GM23248 (cell line): ENCODE data around the gene KIF18B. TPM values are rescaled to one million over a fixed set of nuclear protein-coding genes. Genes with fewer than 3 reads are reported as not detected.

Experiments used
- DNase-seq: peaks from one replicate; pipeline ENCODE4 v3.0.0-alpha.2; 2015
- H2AFZ ChIP-seq: fragments of 200-600 bp; sonication (generic); 2 replicates; pipeline ENCODE4 v1.6.1; 2016; ENCODE audit warnings: antibody characterized with exemption
- H3F3A ChIP-seq: fragments of 200-600 bp; sonication (generic); 2 replicates; pipeline ENCODE4 v1.6.1; 2016; ENCODE audit warnings: mild to moderate bottlenecking, antibody characterized with exemption, mixed run types; ENCODE audit not compliant: insufficient read depth
- H3K27ac ChIP-seq: fragments of 200-600 bp; sonication (generic); 2 replicates; pipeline ENCODE4 v1.5.1; 2016; ENCODE audit warnings: mild to moderate bottlenecking
- H3K27me3 ChIP-seq: fragments of 200-600 bp; sonication (generic); replicated peaks from 2 replicates; pipeline ENCODE4 v1.6.1; 2016; ENCODE audit warnings: mild to moderate bottlenecking; ENCODE audit not compliant: insufficient read depth
- H3K36me3 ChIP-seq: fragments of 200-600 bp; sonication (generic); 2 replicates; pipeline ENCODE4 v1.6.1; 2016; ENCODE audit warnings: low read depth, mild to moderate bottlenecking
- H3K4me1 ChIP-seq: fragments of 200-600 bp; sonication (generic); 2 replicates; pipeline ENCODE4 v1.6.1; 2016; ENCODE audit warnings: mild to moderate bottlenecking; ENCODE audit not compliant: insufficient read depth
- H3K4me2 ChIP-seq: fragments of 200-600 bp; sonication (generic); one replicate; pipeline ENCODE4 v1.6.1; 2016; ENCODE audit warnings: mild to moderate bottlenecking; ENCODE audit not compliant: unreplicated experiment
- H3K4me3 ChIP-seq: fragments of 200-600 bp; sonication (generic); 2 replicates; pipeline ENCODE4 v1.5.1; 2016; ENCODE audit warnings: mild to moderate bottlenecking
- H3K79me2 ChIP-seq: fragments of 200-600 bp; sonication (generic); 2 replicates; pipeline ENCODE4 v1.6.1; 2016; ENCODE audit warnings: mild to moderate bottlenecking; ENCODE audit not compliant: insufficient read depth
- H3K9ac ChIP-seq: fragments of 200-600 bp; sonication (generic); 2 replicates; pipeline ENCODE4 v1.6.1; 2016; ENCODE audit warnings: mild to moderate bottlenecking
- H3K9me2 ChIP-seq: fragments of 200-600 bp; sonication (generic); 2 replicates; pipeline ENCODE4 v1.6.1; 2016; ENCODE audit warnings: mixed run types, mild to moderate bottlenecking, moderate library complexity; ENCODE audit not compliant: insufficient read depth
- H3K9me3 ChIP-seq: fragments of 200-600 bp; sonication (generic); one replicate; pipeline ENCODE4 v1.6.1; 2017; ENCODE audit warnings: low read depth
- H4K20me1 ChIP-seq: fragments of 200-600 bp; sonication (generic); 2 replicates; pipeline ENCODE4 v1.6.0; 2016; ENCODE audit not compliant: insufficient read depth
- EZH2 ChIP-seq: fragments of 200-600 bp; sonication (generic); IDR thresholded peaks from 2 replicates; pipeline ENCODE4 v1.6.1; 2018; ENCODE audit warnings: antibody characterized with exemption, mild to moderate bottlenecking; ENCODE audit not compliant: insufficient read depth, poor library complexity, severe bottlenecking
- EZH2phosphoT487 ChIP-seq: fragments of 200-600 bp; sonication (generic); IDR thresholded peaks from 2 replicates; pipeline ENCODE4 v1.6.1; 2018; ENCODE audit warnings: antibody characterized with exemption, moderate library complexity, mild to moderate bottlenecking, low read depth; ENCODE audit not compliant: insufficient read depth
- WGBS, 2 experiments: methylation state at CpG; one replicate each; pipeline ENCODE4 v1.1.6; 2015 to 2017; ENCODE audit warnings: low lambda C conversion rate in 2 of 2, low coverage in 1 of 2; ENCODE audit errors: missing lambda C conversion rate in 2 of 2; 5-methylcytosine and 5-hydroxymethylcytosine counted together
- in situ Hi-C: fragments of 300-500 bp; cut with MboI; formaldehyde crosslinking; loops from 2 replicates; pipeline ENCODE4 v1.15.0; 2020
- polyA plus RNA-seq: library from polyadenylated mRNA; unstranded; fragments of >200 nt; fragmentation: Nextera tagmentation; extraction: Ambion mirVana; gene quantifications from 2 replicates; pipeline ENCODE4 v1.2.1, GENCODE V29; 2016
- total RNA-seq: library from RNA; depleted of rRNA; stranded (reverse); fragments of >200 nt; shearing (Covaris generic); gene quantifications from 2 replicates; pipeline ENCODE4 v1.2.3, GENCODE V29; 2014

The KIF18B gene
- total and polyA plus RNA-seq, 2 experiments from 2014 or later, result 2.1 to 4.5 TPM

DNA sequence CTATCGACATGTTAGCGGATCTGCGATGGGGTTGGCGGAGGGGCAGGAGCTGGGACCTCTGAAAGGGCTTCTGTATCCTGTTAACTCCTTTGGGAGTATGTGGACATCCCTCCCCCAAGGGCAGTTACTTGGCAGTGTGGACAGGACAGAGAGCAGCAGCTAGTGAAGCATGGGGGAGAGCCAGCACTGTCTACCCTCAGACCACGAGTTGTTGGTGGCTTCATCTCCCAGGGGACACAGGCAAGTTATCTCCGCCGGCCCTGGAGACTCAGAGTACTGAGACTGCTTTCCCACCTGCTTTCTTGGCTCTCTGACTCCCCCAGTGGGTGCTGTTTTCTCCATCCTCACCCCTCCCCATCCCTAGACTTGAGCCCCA, 27.0 kb downstream of the KIF18B start:
- in situ Hi-C loops, result loop anchor here (5.0 to 10.0 kb wide), 2 partner anchors 94 to 202 kb away; no protein-coding TSS in a partner anchor
- Histone ChIP-seq H3K4me2 (no peak overlapping the region), H3K9ac (no peak overlapping the region), H3K9me2 (no peaks in the 10 kb centered on the region), H3K4me3 (no peak overlapping the region), H3K36me3 (no peaks in the 10 kb centered on the region), H3K27ac (no peak overlapping the region), H3K4me1 (peaks cover 13% of the 10 kb centered on the region), H2AFZ (0 out of 2 replicates have a peak overlapping the region, but pooled peaks have one; percentile 46), H3F3A (no peaks in the 10 kb centered on the region), H4K20me1 (no peaks in the 10 kb centered on the region), H3K79me2 (no peaks in the 10 kb centered on the region), H3K9me3 (no peaks in the 10 kb centered on the region), H3K27me3 (no peaks in the 10 kb centered on the region)
- 76 to 79% methylated on average over 7 of the region's 7 CpGs for WGBS, 2 experiments
- no peak for DNase-seq
- TF ChIP-seq EZH2phosphoT487 (no peak), EZH2 (no peak)

DNA sequence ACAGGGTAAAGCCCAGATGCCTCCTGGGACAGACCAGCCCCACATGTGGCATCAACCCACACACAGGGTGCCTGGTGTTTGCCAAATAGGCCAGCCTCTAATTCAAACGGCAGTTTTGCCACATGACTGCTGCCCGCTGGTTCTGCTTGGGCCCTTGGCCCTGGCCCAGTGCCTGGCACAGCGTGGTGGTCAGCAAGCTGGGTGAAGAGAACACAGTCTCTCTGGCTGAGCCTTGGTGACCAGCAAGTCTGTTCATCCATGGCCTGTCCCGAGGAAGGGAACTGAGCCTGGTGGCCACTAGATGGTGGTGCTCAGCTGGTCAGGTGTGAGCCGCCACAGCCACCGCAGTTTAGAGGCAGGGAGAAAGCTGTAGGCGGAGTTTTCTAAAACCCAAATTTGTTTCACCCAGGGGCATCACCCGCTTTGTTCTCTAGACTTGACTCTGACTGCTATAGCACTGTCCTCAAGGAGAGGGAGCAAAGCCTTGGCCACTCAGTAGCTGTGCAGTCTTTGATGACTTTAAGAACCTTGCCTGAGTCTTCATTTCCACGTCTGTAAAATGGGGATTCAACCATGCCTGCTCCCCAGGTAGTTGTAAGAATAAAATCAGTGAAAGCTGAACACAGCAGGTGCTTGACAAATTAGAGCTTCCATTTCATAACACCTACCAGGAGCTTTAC, 27.5 kb downstream of the KIF18B start:
- H3F3A ChIP-seq, result no peaks in the 10 kb centered on the region
- no peaks in the 10 kb centered on the region for H4K20me1 ChIP-seq
- H3K27me3 ChIP-seq, result no peaks in the 10 kb centered on the region
- 8% methylated on average over 9 of the region's 9 CpGs for WGBS, 2 experiments
- H3K9me3 ChIP-seq, result no peaks in the 10 kb centered on the region
- no peak overlapping the region for H3K4me2 ChIP-seq
- DNase-seq, result peak; percentile 89
- in situ Hi-C loops, result loop anchor here (5.0 to 10.0 kb wide), 2 partner anchors 95 to 202 kb away; no protein-coding TSS in a partner anchor
- H3K36me3 ChIP-seq, result no peaks in the 10 kb centered on the region
- peaks cover 13% of the 10 kb centered on the region for H3K4me1 ChIP-seq
- H2AFZ ChIP-seq, result peak overlapping the region; percentile 46; the same call in 1 of the 2 replicates
- no peak overlapping the region for H3K4me3 ChIP-seq
- TF ChIP-seq EZH2phosphoT487 (no peak), EZH2 (no peak)
- H3K9ac ChIP-seq, result no peak overlapping the region
- no peaks in the 10 kb centered on the region for H3K79me2 ChIP-seq
- H3K9me2 ChIP-seq, result no peaks in the 10 kb centered on the region
- H3K27ac ChIP-seq, result no peak overlapping the region

DNA sequence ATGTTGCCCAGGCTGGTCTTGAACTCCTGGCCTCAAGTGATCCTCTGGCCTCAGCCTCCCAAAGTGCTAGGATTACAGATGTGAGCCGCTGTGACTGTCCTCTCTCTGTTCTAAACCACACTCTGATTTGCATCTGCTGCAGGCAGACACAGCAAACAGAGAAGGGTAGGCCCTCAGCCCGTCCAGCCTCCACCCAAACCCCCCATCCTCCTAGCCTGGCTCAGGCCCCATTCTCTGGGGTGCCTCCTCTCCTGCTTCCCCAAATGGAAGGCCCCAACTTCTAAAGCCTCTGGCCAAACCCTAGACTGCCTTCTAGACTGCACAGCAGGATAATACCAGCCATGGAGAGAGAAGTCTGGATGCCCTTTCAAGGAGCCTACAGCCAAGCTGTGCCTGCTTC, 28.2 kb downstream of the KIF18B start:
- Histone ChIP-seq H4K20me1 (no peaks in the 10 kb centered on the region), H2AFZ (0 out of 2 replicates have a peak overlapping the region, but pooled peaks have one; percentile 46), H3K4me2 (no peak overlapping the region), H3K27me3 (no peaks in the 10 kb centered on the region), H3F3A (no peaks in the 10 kb centered on the region), H3K36me3 (no peaks in the 10 kb centered on the region), H3K9me2 (no peaks in the 10 kb centered on the region), H3K27ac (no peak overlapping the region), H3K4me3 (no peak overlapping the region), H3K4me1 (peaks cover 13% of the 10 kb centered on the region), H3K79me2 (no peaks in the 10 kb centered on the region), H3K9ac (no peak overlapping the region), H3K9me3 (no peaks in the 10 kb centered on the region)
- TF ChIP-seq EZH2phosphoT487, result no peak
- TF ChIP-seq EZH2, result no peak
- in situ Hi-C loops, result no loop called here
- DNase-seq, result no peak
- WGBS, 2 experiments, result 60 to 62% methylated on average over 2 of the region's 2 CpGs

DNA sequence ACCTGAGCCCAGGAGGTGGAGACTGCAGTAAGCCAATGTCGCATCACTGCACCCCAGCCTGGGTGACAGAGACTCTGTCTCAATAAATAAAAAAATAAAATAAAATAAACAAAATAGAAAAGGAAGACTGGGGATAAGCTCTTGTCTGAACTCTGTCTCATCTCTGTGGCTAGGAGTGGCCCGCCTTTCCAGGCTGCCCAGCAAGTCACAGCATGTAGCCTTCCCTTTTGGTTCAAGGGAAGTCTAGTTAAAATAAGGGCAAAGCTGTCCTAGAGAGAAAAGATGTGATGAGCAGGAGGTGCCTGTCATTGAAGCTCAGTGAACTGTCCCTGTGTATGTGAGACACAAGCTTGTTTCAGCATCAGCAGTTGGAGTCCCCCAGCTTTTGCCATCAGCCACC, 29.6 kb downstream of the KIF18B start:
- no peak for DNase-seq
- Histone ChIP-seq H3F3A (no peaks in the 10 kb centered on the region), H3K79me2 (no peaks in the 10 kb centered on the region), H3K4me3 (no peak overlapping the region), H3K27me3 (no peaks in the 10 kb centered on the region), H3K4me2 (no peak overlapping the region), H3K4me1 (peaks cover 13% of the 10 kb centered on the region), H3K9me3 (no peaks in the 10 kb centered on the region), H3K9ac (no peak overlapping the region), H3K9me2 (no peaks in the 10 kb centered on the region), H4K20me1 (no peaks in the 10 kb centered on the region), H3K27ac (no peak overlapping the region), H2AFZ (no peak overlapping the region), H3K36me3 (no peaks in the 10 kb centered on the region)
- no peak for TF ChIP-seq EZH2phosphoT487
- TF ChIP-seq EZH2, result no peak
- in situ Hi-C loops, result no loop called here
- WGBS, 2 experiments, result 97 to 98% methylated on average over 2 of the region's 2 CpGs

- H2AFZ ChIP-seq, result no peak overlapping the region
- H3K9me3 ChIP-seq, result no peaks in the 10 kb centered on the region
- peak overlapping the region; percentile 4 for H3K4me2 ChIP-seq
- H3K4me1 ChIP-seq, result peaks cover 13% of the 10 kb centered on the region
- H3K36me3 ChIP-seq, result no peaks in the 10 kb centered on the region
- no peaks in the 10 kb centered on the region for H4K20me1 ChIP-seq
- H3K27ac ChIP-seq, result no peak overlapping the region
- WGBS, 2 experiments, result 85 to 89% methylated on average over 6 of the region's 6 CpGs
- no peaks in the 10 kb centered on the region for H3F3A ChIP-seq
- TF ChIP-seq EZH2 (no peak), EZH2phosphoT487 (no peak)
- H3K9me2 ChIP-seq, result no peaks in the 10 kb centered on the region
- DNase-seq, result no peak
- no peaks in the 10 kb centered on the region for H3K27me3 ChIP-seq
- H3K4me3 ChIP-seq, result no peak overlapping the region
- H3K79me2 ChIP-seq, result no peaks in the 10 kb centered on the region
- in situ Hi-C loops, result no loop called here
- no peak overlapping the region for H3K9ac ChIP-seq
These were observed 30.1 kb downstream of the KIF18B start for GRCh38 chr17:44917456-44917855.
